Retina (tissue), 1 donor: ENCODE measurements around the gene SVBP.
"Not testable (repeated sequence)": the region's sequence is repeated elsewhere in the genome, so short reads cannot be mapped to it uniquely, and the experiment has no call there.

Source experiments
- DNase-seq: peaks from one replicate; pipeline ENCODE4 v3.0.0-alpha.2; 2016

Gene SVBP

GRCh38 chr1:42816585-42817439, at the start of gene SVBP, which contains the start of gene ERMAP:
Gene SVBP, minus strand, starts transcription at chr1:42817397. Its CDS starts 853 bp downstream, at chr1:42816544.
Gene ERMAP, plus strand, starts transcription at chr1:42817122. Its CDS starts 13,327 bp downstream, at chr1:42830449.
- peak; percentile 97 for DNase-seq

- DNase-seq: no peak
Observed at GRCh38 chr1:42866549-42866948, 49.4 kb upstream of the SVBP start.

DNA sequence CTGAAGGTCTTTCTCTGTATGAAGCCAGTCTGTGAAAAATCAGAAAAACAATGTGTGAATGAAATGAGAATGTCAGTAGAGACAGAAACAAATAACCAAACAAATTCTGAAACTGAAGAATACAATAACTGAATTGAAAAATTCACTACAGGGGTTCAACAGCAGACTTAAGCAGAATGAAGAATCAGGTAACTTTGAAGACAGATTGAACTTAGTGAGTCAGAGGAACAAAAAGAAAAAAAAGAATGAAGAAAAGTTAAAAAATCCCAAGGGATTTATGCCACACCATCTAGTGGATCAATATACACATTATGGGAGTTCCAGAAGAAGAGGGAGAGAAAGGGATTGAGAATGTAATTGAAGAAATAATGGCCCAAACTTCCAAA, 43.8 kb upstream of the SVBP start:
- DNase-seq: no peak

- no peak for DNase-seq
Observed at GRCh38 chr1:42860339-42861013, 43.3 kb upstream of the SVBP start.

DNA sequence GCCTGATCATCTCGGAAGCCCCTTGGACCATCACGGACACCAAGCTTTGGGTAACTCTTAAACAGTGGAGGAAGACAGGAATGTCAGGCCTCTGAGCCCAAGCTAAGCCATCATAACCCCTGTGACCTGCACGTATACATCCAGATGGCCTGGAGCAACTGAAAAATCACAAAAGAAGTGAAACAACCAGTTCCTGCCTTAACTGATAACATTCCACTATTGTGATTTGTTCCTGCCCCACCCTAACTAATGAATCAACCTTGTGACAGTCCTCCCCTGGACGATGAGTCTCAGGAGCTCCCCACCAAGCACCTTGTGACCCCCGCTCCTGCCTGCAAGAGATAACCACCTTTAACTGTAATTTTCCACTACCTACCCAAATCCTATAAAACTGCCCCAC, 42.2 kb upstream of the SVBP start:
- DNase-seq: not testable (repeated sequence)

DNA sequence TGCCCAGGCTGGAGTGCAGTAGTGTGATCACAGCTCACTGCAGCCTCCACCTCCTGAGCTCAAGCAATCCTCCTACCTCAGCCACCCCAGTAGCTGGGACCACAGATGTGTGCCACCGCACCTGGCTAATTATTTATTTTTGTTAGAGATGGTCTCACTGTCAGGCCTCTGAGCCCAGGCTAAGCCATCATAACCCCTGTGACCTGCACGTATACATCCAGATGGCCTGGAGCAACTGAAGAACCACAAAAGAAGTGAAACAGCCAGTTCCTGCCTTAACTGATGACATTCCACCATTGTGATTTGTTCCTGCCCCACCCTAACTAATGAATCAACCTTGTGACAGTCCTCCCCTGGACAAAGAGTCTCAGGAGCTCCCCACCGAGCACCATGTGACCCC, 39.4 kb upstream of the SVBP start:
- DNase-seq: not testable (repeated sequence)

GRCh38 chr1:42853116-42853884, 36.1 kb upstream of the SVBP start:
- DNase-seq: no peak

GRCh38 chr1:42852608-42852980, 35.4 kb upstream of the SVBP start:
- no peak for DNase-seq

DNA sequence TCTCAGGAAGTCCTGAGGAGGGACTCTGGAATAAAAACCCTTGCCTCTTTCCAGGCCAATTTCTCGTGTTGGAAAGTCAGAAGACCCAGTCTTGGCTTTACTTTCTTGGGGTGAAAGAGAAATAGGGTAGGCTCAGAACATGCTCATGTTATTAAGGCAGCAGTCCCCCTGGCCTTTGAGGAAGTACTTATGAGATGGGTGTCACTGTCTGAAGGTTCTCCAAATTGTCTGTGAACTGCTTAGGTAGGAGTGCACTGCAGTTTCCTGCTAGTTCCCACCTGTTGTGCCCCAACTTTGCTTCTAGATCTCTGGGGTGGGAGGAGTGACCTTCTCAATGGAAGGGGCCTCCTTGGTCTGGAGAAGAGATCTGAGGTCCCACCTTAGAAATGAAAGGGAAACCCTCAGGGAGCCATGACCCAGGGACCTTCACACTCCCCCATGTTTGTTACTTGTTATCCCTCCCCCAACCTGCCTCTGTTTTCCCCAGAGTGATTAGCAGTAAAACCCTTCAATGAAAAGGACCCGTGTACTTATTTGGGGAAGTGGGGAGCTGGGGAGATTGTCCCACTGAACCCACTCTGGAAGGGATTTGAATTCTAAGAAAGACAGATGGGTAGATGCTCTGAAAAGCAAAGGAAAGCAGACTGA, 34.9 kb upstream of the SVBP start:
- no peak for DNase-seq

DNA sequence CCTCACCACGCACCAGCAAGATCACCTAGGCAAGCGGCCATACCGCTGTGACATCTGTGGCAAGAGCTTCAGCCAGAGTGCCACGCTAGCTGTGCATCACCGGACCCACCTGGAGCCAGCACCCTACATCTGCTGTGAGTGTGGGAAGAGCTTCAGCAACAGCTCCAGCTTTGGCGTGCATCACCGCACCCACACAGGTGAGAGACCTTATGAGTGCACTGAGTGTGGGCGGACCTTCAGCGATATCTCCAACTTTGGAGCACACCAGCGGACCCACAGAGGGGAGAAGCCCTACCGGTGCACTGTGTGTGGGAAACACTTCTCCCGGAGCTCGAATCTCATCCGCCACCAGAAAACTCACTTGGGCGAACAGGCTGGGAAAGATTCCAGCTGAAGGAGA, 34.2 kb upstream of the SVBP start:
- no peak for DNase-seq

GRCh38 chr1:42849944-42850343, 32.7 kb upstream of the SVBP start:
- no peak for DNase-seq

- no peak for DNase-seq
Observed at GRCh38 chr1:42848823-42849537, 31.8 kb upstream of the SVBP start.

DNA sequence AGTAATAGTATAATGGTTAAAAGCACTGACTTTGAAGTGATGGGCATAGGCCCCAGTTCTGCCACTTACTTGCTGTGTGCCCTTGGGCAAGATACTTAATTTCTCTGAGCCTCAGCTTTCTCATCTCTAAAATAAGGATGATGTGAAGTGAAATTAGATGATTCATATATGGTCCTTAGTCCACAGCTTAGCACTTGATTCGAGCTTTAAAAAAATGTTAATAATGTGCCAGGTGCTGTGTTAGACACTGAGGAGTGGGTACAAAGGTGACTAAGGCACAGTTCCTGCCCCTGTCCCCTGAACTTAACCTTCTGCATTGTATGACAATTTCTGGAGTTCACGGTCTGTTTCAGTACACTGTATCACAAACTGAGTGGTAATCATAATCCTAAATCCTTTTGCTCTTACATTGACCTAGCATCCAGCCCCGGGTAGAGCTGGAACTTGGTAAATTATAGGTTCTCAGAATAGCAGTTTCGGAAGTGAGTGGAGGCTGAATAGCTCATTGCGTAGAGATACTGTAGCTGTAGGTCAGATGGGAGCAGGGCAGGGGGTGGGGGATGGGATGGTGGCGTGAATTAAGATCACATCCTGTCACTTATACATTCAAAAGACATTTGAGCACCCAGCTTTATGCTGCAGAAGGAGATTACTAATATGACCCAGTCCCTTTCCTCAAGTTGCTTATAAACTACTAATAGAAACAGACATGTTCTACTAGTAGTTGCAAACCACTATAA, 30.7 kb upstream of the SVBP start:
- no peak for DNase-seq

GRCh38 chr1:42847111-42847595, 30.0 kb upstream of the SVBP start:
- DNase-seq: no peak

DNA sequence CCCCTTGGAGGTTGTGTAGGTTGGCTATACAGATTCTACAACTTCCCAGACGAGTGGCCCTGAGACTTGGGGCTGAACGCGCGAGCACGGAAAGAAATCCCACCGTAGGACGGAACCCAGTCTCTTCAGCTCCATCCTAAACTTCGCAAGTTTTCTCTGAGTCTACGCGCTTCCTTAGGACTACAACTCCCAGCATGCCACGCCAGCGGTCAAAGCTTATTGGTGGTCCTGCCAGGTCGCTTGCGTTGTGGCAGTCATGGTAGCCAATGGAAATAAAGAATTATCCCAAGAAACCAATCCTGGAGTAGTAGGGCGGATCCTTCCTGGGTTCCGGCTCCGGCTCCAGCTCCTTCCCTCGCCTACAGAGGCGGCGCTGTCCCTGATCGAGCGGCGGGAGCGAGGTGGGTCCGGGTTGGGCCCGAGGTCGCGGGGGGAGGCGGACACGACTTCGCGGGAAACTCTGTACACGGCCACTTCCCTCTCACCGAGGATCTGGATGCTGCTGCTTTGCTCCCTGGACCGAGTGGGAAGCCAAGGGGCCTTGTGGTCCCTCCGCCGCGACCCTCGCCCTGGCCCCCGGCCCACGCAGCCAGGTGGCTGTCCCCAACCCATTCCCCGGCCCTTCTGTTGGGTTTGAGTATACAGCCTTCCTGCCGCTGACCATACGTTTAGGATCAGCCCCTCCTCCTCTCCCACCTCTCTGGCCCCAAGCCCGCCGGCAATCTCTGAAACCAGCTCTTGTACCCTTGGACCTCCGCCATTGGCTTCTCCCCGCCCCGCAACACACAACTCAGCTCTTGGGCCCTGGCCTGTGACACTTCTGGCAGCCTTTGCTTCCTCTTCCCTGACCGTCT, 29.3 kb upstream of the SVBP start, which contains the start of gene ZNF691:
ZNF691 (plus strand) TSS at position 357 of the 854 bp plus-strand sequence. CDS start 3,046 bp downstream, outside the sequence.
- peak; percentile 96 for DNase-seq

GRCh38 chr1:42845866-42846256, 28.7 kb upstream of the SVBP start:
- no peak for DNase-seq

DNA sequence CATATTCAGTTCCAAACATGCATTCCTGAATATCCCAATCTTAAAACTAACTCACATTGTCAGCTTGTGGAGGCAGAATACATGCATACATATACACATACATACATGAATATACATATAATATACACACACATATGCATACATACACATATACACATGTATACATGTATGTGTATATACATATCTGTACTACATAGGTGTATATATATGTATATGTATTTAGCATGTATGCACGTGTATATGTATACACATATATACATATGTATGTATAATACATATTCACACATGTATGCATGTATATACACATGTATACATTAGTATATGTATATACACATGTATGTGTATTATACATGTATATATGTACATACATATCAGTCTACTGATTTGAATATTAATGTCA, 28.0 kb upstream of the SVBP start:
- DNase-seq: no peak

DNA sequence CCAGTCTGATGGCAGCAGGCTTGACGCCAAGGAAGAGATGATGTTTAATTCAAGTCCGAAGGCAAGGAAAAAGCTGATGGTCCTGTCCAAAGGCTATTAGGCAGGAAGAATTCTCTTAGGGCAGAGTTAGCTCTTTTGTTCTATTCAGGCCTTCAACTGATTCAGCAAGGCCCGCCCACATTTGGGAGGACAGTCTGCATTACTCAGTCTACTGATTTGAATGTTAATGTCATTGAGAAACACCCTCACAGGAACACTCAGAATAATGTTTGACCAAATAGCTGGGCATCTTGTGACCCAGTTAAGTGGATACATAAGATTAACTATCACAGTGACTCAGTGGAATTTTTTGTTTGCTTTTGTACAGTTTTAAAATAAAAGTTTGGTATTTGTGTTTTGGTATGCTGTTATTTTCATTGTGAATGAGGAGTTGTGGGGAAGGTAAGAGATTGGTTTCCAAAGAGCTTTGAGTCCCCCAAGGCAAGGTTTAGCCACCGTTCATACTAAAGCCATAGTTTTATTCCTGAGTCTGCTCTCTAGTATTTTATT, 27.5 kb upstream of the SVBP start:
- no peak for DNase-seq

GRCh38 chr1:42841440-42842147, 24.4 kb upstream of the SVBP start:
- no peak for DNase-seq
